ENCODE data around the gene DLX2.

The DLX2 gene

GRCh38 chr2:172109256-172109987, 6.7 kb upstream of the DLX2 start:
- Histone ChIP-seq H3K36me3 (no peaks in the 10 kb centered on the region), H3K4me3 (ENCODE audit: low read depth, low read length) (no peak overlapping the region), H3K27me3 (peaks cover 15% of the 10 kb centered on the region), H3K4me1 (no peaks in the 10 kb centered on the region), H3K9me3 (no peaks in the 10 kb centered on the region)
- TF ChIP-seq CTCF (IDR thresholded peaks at IDR 0.05; ENCODE audit: low read depth, low read length) = no peak
- DNase-seq = no peak

- TF ChIP-seq CTCF (IDR thresholded peaks at IDR 0.05; ENCODE audit: low read depth, low read length) = no peak
- Histone ChIP-seq H3K4me1 (no peaks in the 10 kb centered on the region), H3K4me3 (ENCODE audit: low read depth, low read length) (no peak overlapping the region), H3K36me3 (no peaks in the 10 kb centered on the region), H3K9me3 (no peaks in the 10 kb centered on the region), H3K27me3 (peaks cover 17% of the 10 kb centered on the region)
- no peak for DNase-seq
Observed at GRCh38 chr2:172108587-172108930, 5.9 kb upstream of the DLX2 start.

- peaks cover 18% of the 10 kb centered on the region for H3K27me3 ChIP-seq
- DNase-seq = no peak
Observed at GRCh38 chr2:172107690-172108586, 5.2 kb upstream of the DLX2 start.

GRCh38 chr2:172106108-172106961, 3.6 kb upstream of the DLX2 start:
- Histone ChIP-seq H3K36me3 (no peaks in the 10 kb centered on the region), H3K4me1 (no peaks in the 10 kb centered on the region), H3K27me3 (peaks cover 28% of the 10 kb centered on the region), H3K9me3 (no peaks in the 10 kb centered on the region), H3K4me3 (ENCODE audit: low read depth, low read length) (peak overlapping the region; percentile 16)
- DNase-seq = peak; percentile 61
- peak; percentile 32 for TF ChIP-seq CTCF (IDR thresholded peaks at IDR 0.05; ENCODE audit: low read depth, low read length)

More at GRCh38 chr2:172107690-172108586, 5.2 kb upstream of the DLX2 start:
- Histone ChIP-seq H3K9me3 (no peaks in the 10 kb centered on the region), H3K36me3 (no peaks in the 10 kb centered on the region), H3K4me1 (no peaks in the 10 kb centered on the region), H3K4me3 (ENCODE audit: low read depth, low read length) (no peak overlapping the region)
- TF ChIP-seq CTCF (IDR thresholded peaks at IDR 0.05; ENCODE audit: low read depth, low read length) = no peak

- Histone ChIP-seq H3K36me3 (no peaks in the 10 kb centered on the region), H3K27me3 (peaks cover 36% of the 10 kb centered on the region), H3K4me1 (no peaks in the 10 kb centered on the region), H3K9me3 (no peaks in the 10 kb centered on the region), H3K4me3 (ENCODE audit: low read depth, low read length) (peak overlapping the region; percentile 16)
- no peak for DNase-seq
- TF ChIP-seq CTCF (IDR thresholded peaks at IDR 0.05; ENCODE audit: low read depth, low read length) = no peak
Observed at GRCh38 chr2:172105471-172106107, 2.9 kb upstream of the DLX2 start.
